SK-N-SH (cell line): ENCODE results near the gene HS6ST3. TPM values are rescaled to one million over a fixed set of nuclear protein-coding genes. Genes with fewer than 3 reads are reported as not detected.

Experiments
- CTCF ChIA-PET: fragments of 300-600, 350-600 bp; formaldehyde crosslinking; extraction: SDS; loops from one replicate; lab custom pipeline; 2021; lab: Yijun Ruan, JAX
- POLR2A ChIA-PET: fragments of 350-600 bp; sonication (Branson Sonifier 250); formaldehyde crosslinking; extraction: SDS; loops from one replicate; lab custom pipeline; 2020; ENCODE audit warnings: antibody characterized with exemption, inconsistent platforms; lab: Yijun Ruan, JAX
- DNase-seq: peaks from one replicate; pipeline ENCODE4 v3.0.0; 2012
- H2AFZ ChIP-seq: fragments of 200-600 bp; sonication (generic); 2 replicates; pipeline ENCODE4 v1.8.1; 2016; ENCODE audit warnings: antibody characterized with exemption, mild to moderate bottlenecking, low read depth
- H3F3A ChIP-seq: fragments of 200-600 bp; sonication (generic); replicated peaks from 2 replicates; pipeline ENCODE3; 2016; ENCODE audit warnings: antibody characterized with exemption, mild to moderate bottlenecking; ENCODE audit not compliant: insufficient read depth
- H3K27ac ChIP-seq, 2 experiments: fragments of 200-500 bp in 1 of 2; fragments of 200-600 bp in 1 of 2; sonication (Bioruptor generic) in 1 of 2; sonication (generic), shearing (Covaris generic) in 1 of 2; 2 replicates each; pipeline versions ENCODE4 v1.5.1 to v1.6.1; 2014 to 2016; ENCODE audit warnings: low read depth in 2 of 2, inconsistent platforms in 1 of 2, low read length in 1 of 2, mild to moderate bottlenecking in 1 of 2, mixed read lengths in 1 of 2
- H3K27me3 ChIP-seq: fragments of 200-600 bp; sonication (generic), shearing (Covaris generic); 2 replicates; pipeline ENCODE4 v1.6.1; 2016; ENCODE audit warnings: mixed run types; ENCODE audit not compliant: insufficient read depth
- H3K36me3 ChIP-seq, 2 experiments: fragments of 200-500 bp in 1 of 2; fragments of 200-600 bp in 1 of 2; sonication (Bioruptor generic) in 1 of 2; sonication (generic) in 1 of 2; replicated peaks in 1 of 2; 2 replicates each; pipeline versions ENCODE3 to v1.5.1; 2014 to 2016; ENCODE audit warnings: low read length in 1 of 2, mild to moderate bottlenecking in 1 of 2; ENCODE audit not compliant: insufficient read depth in 2 of 2, control insufficient read depth in 1 of 2
- H3K4me1 ChIP-seq, 2 experiments: fragments of 200-500 bp in 1 of 2; fragments of 200-600 bp in 1 of 2; sonication (Bioruptor generic) in 1 of 2; sonication (generic), shearing (Covaris generic) in 1 of 2; 2 replicates each; pipeline versions ENCODE4 v1.5.1 to v1.6.1; 2014 to 2016; ENCODE audit warnings: low read depth in 1 of 2, low read length in 1 of 2, mixed run types in 1 of 2; ENCODE audit not compliant: insufficient read depth in 2 of 2, control insufficient read depth in 1 of 2
- H3K4me2 ChIP-seq: fragments of 200-600 bp; sonication (generic), shearing (Covaris generic); 2 replicates; pipeline ENCODE4 v1.6.1; 2017; ENCODE audit warnings: mixed run types
- H3K4me3 ChIP-seq, 2 experiments: fragments of 200-500 bp in 1 of 2; fragments of 200-600 bp in 1 of 2; sonication (Bioruptor generic) in 1 of 2; sonication (generic), shearing (Covaris generic) in 1 of 2; 2 replicates each; pipeline versions ENCODE4 v1.5.1 to v1.8.1; 2014 to 2016; ENCODE audit warnings: low read depth in 2 of 2, inconsistent platforms in 1 of 2, low read length in 1 of 2, mild to moderate bottlenecking in 1 of 2, mixed read lengths in 1 of 2, moderate library complexity in 1 of 2
- H3K79me2 ChIP-seq: fragments of 200-600 bp; sonication (generic); 2 replicates; pipeline ENCODE4 v1.8.1; 2017; ENCODE audit warnings: mild to moderate bottlenecking; ENCODE audit not compliant: insufficient read depth
- H3K9ac ChIP-seq: fragments of 200-600 bp; sonication (generic); 2 replicates; pipeline ENCODE4 v1.6.1; 2017; ENCODE audit warnings: mixed run types
- H3K9me2 ChIP-seq: fragments of 200-600 bp; sonication (generic); 2 replicates; pipeline ENCODE4 v1.6.1; 2017; ENCODE audit warnings: mixed run types
- H3K9me3 ChIP-seq: fragments of 200-600 bp; sonication (generic); 2 replicates; pipeline ENCODE4 v1.6.1; 2017; ENCODE audit warnings: mixed run types, mild to moderate bottlenecking, moderate library complexity
- H4K20me1 ChIP-seq: fragments of 200-600 bp; sonication (generic); 2 replicates; pipeline ENCODE4 v1.6.1; 2017; ENCODE audit warnings: mild to moderate bottlenecking, mixed run types; ENCODE audit not compliant: insufficient read depth
- CHD2 ChIP-seq: fragments of 150-350 bp; IDR thresholded peaks from 2 replicates; pipeline ENCODE4 v1.6.1; 2018; ENCODE audit warnings: low read length; ENCODE audit not compliant: partially characterized antibody
- CTCF ChIP-seq: fragments of 200-600 bp; sonication (generic); IDR thresholded peaks from 2 replicates; pipeline ENCODE4 v1.6.1; 2017; ENCODE audit warnings: antibody characterized with exemption, mild to moderate bottlenecking, moderate library complexity
- GATA2 ChIP-seq: sonication (generic); formaldehyde crosslinking; IDR thresholded peaks from 2 replicates; pipeline ENCODE4 v1.5.0; 2020; ENCODE audit warnings: mild to moderate bottlenecking, missing genetic modification reagents
- IRF3 ChIP-seq: fragments of 150-350 bp; IDR thresholded peaks from 2 replicates; pipeline ENCODE4 v1.6.1; 2016; ENCODE audit warnings: mild to moderate bottlenecking, low read depth, low read length
- MEF2A ChIP-seq: IDR thresholded peaks from 2 replicates; pipeline ENCODE4 v1.4.0; 2012; ENCODE audit warnings: low read depth, borderline replicate concordance
- MXI1 ChIP-seq: IDR thresholded peaks from 2 replicates; pipeline ENCODE4 v1.6.1; 2012; ENCODE audit warnings: mild to moderate bottlenecking, low read depth, low read length, improper control_type of control experiment
- NFIC ChIP-seq: IDR thresholded peaks from 2 replicates; pipeline ENCODE4 v1.4.0; 2012; ENCODE audit warnings: borderline replicate concordance
- POLR2AphosphoS5 ChIP-seq: IDR thresholded peaks from 2 replicates; pipeline ENCODE4 v1.6.1; 2012; ENCODE audit warnings: low read depth, low read length
- RAD21 ChIP-seq: IDR thresholded peaks from 2 replicates; pipeline ENCODE4 v1.6.1; 2012; ENCODE audit warnings: mild to moderate bottlenecking, low read length
- RFX5 ChIP-seq: IDR thresholded peaks from 2 replicates; pipeline ENCODE4 v1.6.1; 2012; ENCODE audit warnings: mild to moderate bottlenecking, improper control_type of control experiment, low read length
- SIN3A ChIP-seq: IDR thresholded peaks from 2 replicates; pipeline ENCODE4 v1.6.1; 2012; ENCODE audit warnings: low read depth, mild to moderate bottlenecking, low read length, moderate library complexity, borderline replicate concordance
- SMC3 ChIP-seq: IDR thresholded peaks from 2 replicates; pipeline ENCODE4 v1.6.1; 2012; ENCODE audit warnings: low read depth, low read length, improper control_type of control experiment
- TCF12 ChIP-seq: IDR thresholded peaks from 2 replicates; pipeline ENCODE4 v1.4.0; 2012
- TEAD4 ChIP-seq: IDR thresholded peaks from 2 replicates; pipeline ENCODE4 v1.4.0; 2012; ENCODE audit warnings: mild to moderate bottlenecking, borderline replicate concordance; ENCODE audit not compliant: insufficient read depth
- USF2 ChIP-seq: fragments of 150-350 bp; IDR thresholded peaks from 2 replicates; pipeline ENCODE4 v1.6.1; 2017; ENCODE audit warnings: antibody characterized with exemption, low read length, low read depth, borderline replicate concordance
- WGBS: methylation state at CpG from one replicate; pipeline ENCODE4 v1.1.6; 2017; ENCODE audit warnings: low lambda C conversion rate; 5-methylcytosine and 5-hydroxymethylcytosine counted together
- polyA plus RNA-seq, 3 experiments: library from polyadenylated mRNA; depleted of rRNA; stranded (reverse); fragments of >200 nt; gene quantifications; 2 replicates each; pipeline ENCODE4 v1.2.3, GENCODE V29; 2012

The HS6ST3 gene
- polyA plus RNA-seq, 1 of the 3 experiments (the other 2 are of a cell fraction), result under 0.01 TPM

- 39% methylated on average over 3 of the region's 3 CpGs for WGBS
- ChIA-PET POLR2A (no interaction called here), CTCF (interaction anchor here (1.8 kb wide), 1 partner anchor 28 kb away, joined by 4 read pairs; no protein-coding TSS in a partner anchor)
- H3K4me2 ChIP-seq, result no peak overlapping the region
- no peak for DNase-seq
- H3K4me3 ChIP-seq, result no peak overlapping the region
- H3K9ac ChIP-seq, result no peak overlapping the region
- no peaks in the 10 kb centered on the region for H4K20me1 ChIP-seq
- no peaks in the 10 kb centered on the region for H3K79me2 ChIP-seq
- no peaks in the 10 kb centered on the region for H3K36me3 ChIP-seq
- TF ChIP-seq GATA2 (CRISPR knock-in tag) (no peak), CTCF (no peak), TCF12 (no peak), POLR2AphosphoS5 (no peak), TEAD4 (no peak), RAD21 (no peak), RFX5 (no peak), SIN3A (no peak), MXI1 (no peak), SMC3 (no peak), NFIC (no peak), IRF3 (no peak)
- no peak overlapping the region for H2AFZ ChIP-seq
- H3K9me3 ChIP-seq, result no peaks in the 10 kb centered on the region
- peaks cover 0 to 3% of the 10 kb centered on the region in 2 experiments; a peak in 1 of 4 replicates for H3K4me1 ChIP-seq
- H3F3A ChIP-seq, result no peaks in the 10 kb centered on the region
- no peak overlapping the region for H3K27ac ChIP-seq
- no peaks in the 10 kb centered on the region for H3K27me3 ChIP-seq
- H3K9me2 ChIP-seq, result no peaks in the 10 kb centered on the region
These were observed 735.7 kb downstream of the HS6ST3 start for GRCh38 chr13:96825653-96826052.

GRCh38 chr13:96834626-96835025 is 744.7 kb downstream of the HS6ST3 start:
- Histone ChIP-seq H3K4me3 (no peak overlapping the region), H3F3A (no peaks in the 10 kb centered on the region), H3K9me3 (no peaks in the 10 kb centered on the region), H3K79me2 (no peaks in the 10 kb centered on the region), H3K27me3 (no peaks in the 10 kb centered on the region), H3K4me2 (no peak overlapping the region), H3K9ac (no peak overlapping the region), H3K36me3 (no peaks in the 10 kb centered on the region), H3K9me2 (no peaks in the 10 kb centered on the region), H3K4me1 (no peaks in the 10 kb centered on the region), H2AFZ (no peak overlapping the region), H4K20me1 (no peaks in the 10 kb centered on the region), H3K27ac (no peak overlapping the region)
- 14% methylated on average over 4 of the region's 4 CpGs for WGBS
- POLR2A ChIA-PET, result no interaction called here
- no peak for DNase-seq
- TF ChIP-seq CHD2 (no peak), MXI1 (no peak), NFIC (no peak), USF2 (no peak), TCF12 (no peak), RFX5 (no peak), IRF3 (no peak), MEF2A (no peak), SIN3A (no peak), TEAD4 (no peak)
- CTCF ChIA-PET, result interaction anchor here (0.6 to 1.5 kb wide), 3 partner anchors 12 to 194 kb away, joined by 3 to 9 read pairs (median 4); no protein-coding TSS in a partner anchor
